Skeletal muscle cell (primary cell): Measurements from ENCODE around the gene RAB37.

Source experiments
- DNase-seq: peaks from one replicate; pipeline ENCODE4 v3.0.0-alpha.2; 2010; ENCODE audit warnings: low read depth
- H3K4me3 ChIP-seq: 2 replicates; pipeline ENCODE4 v1.5.1; 2011; ENCODE audit warnings: low read depth, mild to moderate bottlenecking, control low read depth, low read length, moderate library complexity

Gene RAB37

DNA sequence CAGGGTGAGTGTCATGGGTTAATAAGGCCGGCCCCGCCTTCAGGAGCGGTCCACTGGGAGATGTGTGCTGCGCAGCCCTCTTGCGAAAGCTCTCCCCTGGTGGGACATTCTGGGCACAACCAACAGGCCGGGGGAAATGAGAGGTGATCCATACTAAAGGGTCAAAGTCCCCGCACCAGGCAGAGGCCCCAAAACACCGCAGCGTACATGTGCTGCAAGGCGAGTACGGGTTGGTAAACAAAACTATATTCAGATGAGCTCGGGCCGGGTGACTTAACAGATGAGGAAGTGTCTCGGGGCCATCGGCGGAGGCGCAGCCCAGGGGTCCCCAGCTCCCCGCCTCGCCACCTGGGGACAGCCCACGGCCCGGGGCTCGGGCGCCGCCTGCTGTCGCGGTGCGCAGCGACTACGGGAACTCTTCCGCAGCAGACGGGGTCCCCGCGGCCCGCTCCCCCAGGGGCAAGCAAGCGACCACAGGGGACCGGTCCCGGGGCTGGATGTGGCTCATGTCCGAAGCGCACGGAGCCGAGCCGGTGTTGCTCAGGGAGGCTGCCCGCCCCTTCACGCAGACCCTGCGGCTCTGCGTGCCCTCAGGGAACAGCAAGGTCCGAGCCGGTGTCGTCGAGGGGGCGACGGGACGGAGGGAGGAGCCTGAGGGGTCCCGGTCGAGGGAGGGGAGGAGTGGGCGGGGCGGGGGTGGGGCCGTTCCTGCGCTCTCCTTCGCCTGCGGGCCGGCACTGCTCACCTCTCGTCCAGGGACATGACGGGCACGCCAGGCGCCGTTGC lies at the start of gene RAB37:
Gene RAB37, plus strand, starts transcription at position 744 of the 786 bp plus-strand sequence. Its CDS starts 17 bp downstream, at position 761.
- no peak within 1 kb of the TSS for H3K4me3 ChIP-seq
- DNase-seq: no peak

- H3K4me3 ChIP-seq: no peak overlapping the region
These were observed 49.2 kb upstream of the RAB37 start for GRCh38 chr17:74687886-74688285.

GRCh38 chr17:74690409-74690825 lies 46.6 kb upstream of the RAB37 start:
- no peak overlapping the region for H3K4me3 ChIP-seq
- no peak for DNase-seq

More at GRCh38 chr17:74687886-74688285, 49.2 kb upstream of the RAB37 start:
- DNase-seq: no peak

DNA sequence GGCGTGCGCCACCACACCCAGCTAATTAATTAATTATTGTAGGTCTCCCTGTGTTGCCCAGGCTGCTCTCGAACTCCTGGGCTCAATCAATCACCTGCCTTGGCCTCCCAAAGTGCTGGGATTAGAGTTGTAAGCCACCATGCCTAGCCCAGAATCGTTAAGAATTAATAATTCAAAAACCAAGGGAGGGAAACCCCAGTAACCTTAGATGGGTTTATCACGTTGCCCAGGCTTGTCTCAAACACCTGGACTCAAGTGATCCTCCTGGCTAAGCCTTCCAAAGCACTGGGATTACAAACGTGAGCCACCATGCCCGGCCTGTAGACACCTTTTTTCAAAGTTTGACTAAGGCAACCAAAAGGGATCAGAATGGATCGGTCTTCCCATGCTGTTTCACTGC lies 45.9 kb upstream of the RAB37 start:
- DNase-seq: no peak
- H3K4me3 ChIP-seq: no peak overlapping the region

DNA sequence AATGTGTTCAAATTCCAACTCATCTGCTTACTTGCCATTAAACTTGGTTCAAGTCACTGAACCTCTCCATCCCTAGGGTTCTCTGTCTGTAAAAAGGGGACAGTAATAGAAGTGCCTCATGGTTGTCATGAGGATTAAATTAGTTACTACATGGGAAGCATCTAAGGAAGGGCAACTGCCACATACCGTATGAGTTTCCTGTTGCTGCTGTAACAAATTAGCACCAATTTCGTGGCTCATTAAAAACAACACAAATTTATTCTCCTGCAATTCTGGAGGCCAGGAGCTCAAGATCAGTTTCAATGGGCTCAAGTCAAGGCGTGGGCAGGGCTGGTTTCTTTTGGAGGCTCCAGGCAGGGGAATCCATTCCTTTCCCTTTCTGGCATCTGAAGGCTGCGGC lies 43.0 kb upstream of the RAB37 start:
- no peak overlapping the region for H3K4me3 ChIP-seq
- DNase-seq: no peak

DNA sequence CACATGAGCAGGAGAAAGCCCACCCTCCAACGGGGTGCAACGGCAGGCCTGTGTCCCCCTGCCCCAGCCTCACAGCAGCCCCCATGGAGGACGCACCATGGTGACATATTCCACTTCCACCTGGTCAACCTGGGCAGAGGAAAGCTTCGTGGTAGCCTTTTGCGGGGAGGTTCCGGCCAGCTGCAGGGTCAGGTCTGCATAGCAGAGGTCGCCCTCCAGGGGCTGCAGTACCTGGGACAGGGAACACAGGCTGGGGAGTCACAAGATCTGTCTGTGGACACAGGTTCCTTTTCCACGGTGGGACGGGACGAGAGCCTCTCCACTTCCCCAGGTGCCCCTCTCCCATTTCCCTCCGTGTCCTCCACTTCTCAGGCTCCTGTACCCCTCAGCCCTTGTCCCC lies 41.4 kb upstream of the RAB37 start:
- H3K4me3 ChIP-seq: no peak overlapping the region
- DNase-seq: no peak

DNA sequence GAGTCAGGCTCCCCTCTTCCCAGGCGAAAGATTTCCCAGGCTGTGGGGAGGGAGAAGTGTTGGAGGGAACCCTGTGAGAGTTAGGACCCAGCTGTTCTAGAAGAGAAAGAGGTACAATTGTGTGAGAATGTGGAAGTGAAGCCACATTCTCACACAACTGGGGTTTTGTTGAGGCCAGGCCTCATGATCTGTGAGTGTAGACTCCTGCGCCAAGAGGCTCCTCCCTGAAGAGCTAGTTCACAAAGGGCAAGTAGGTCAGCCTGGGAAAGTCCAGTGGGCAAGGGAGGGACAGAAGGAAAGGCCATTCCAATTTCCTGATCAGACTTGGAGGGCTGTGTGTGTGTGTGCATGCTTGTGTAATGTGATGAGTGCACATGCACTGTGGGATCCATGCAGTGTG lies 39.5 kb upstream of the RAB37 start:
- no peak for DNase-seq

GRCh38 chr17:74698069-74698468 lies 39.0 kb upstream of the RAB37 start:
- DNase-seq: no peak
- no peak overlapping the region for H3K4me3 ChIP-seq

More for the DNA sequence above, 39.5 kb upstream of the RAB37 start:
- no peak overlapping the region for H3K4me3 ChIP-seq

DNA sequence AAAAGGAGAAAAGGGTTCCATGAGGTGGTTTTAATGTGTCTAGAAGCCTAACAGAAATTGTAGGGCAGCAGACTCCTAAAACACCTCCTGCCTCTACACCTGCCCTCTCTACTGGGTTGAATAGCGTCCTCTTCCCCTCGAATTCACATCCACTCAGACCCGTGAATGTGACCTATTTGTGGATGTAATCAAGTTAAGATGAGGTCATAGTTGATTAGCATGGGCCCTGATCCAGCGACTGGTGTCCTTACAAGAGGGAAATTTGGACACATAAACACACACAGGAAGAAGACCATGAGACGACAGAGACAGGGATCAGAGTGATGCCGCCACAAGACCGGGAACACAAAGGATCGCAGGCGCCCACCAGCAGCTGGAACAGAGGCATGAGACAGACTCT lies 37.8 kb upstream of the RAB37 start:
- DNase-seq: no peak
- H3K4me3 ChIP-seq: no peak overlapping the region

- H3K4me3 ChIP-seq: no peak overlapping the region
- DNase-seq: no peak
These were observed 34.8 kb upstream of the RAB37 start for GRCh38 chr17:74702116-74702871.

DNA sequence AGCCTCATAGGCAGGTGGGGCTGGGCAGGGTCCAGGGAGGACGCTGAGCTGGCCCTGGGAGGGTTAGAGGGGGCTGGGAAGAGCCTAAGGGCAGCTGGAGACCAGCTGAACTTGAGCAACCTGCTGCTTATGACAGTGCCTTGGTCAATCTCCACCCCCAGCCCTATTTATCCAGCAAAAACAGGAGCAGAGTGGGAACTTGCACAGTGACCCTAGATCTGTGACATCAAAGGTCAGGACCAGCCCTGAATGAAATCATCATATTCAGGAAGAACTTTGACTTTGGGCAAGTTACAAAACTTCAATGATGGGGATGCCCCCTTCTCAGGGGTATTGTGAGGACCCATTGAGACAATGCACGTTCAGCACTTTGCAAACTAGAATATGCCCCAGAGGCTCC lies 33.7 kb upstream of the RAB37 start:
- DNase-seq: no peak
- H3K4me3 ChIP-seq: no peak overlapping the region

DNA sequence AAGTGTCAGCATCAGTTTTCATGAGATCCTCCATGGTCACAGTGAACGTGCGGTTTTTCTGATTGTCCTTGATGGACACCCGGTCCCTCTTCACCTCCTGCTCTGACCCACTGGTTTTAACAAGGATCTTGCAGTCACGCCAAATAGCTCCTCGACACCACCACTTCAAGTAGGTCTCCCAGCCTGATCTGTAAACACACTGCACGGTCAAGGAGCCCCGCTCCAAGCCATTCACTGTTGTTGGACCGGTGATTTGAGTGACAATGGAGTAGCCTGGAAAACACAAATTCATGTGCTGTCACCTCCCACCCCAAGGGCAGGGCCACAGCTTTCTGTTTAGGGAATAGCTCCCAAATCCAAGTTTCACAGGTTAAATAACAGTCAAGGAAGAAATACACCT lies 32.5 kb upstream of the RAB37 start:
- DNase-seq: no peak
- H3K4me3 ChIP-seq: no peak overlapping the region

- no peak overlapping the region for H3K4me3 ChIP-seq
These were observed 25.8 kb upstream of the RAB37 start for GRCh38 chr17:74711058-74711824.

GRCh38 chr17:74712301-74712700 lies 24.8 kb upstream of the RAB37 start:
- H3K4me3 ChIP-seq: no peak overlapping the region
- DNase-seq: no peak

More at GRCh38 chr17:74711058-74711824, 25.8 kb upstream of the RAB37 start:
- no peak for DNase-seq

DNA sequence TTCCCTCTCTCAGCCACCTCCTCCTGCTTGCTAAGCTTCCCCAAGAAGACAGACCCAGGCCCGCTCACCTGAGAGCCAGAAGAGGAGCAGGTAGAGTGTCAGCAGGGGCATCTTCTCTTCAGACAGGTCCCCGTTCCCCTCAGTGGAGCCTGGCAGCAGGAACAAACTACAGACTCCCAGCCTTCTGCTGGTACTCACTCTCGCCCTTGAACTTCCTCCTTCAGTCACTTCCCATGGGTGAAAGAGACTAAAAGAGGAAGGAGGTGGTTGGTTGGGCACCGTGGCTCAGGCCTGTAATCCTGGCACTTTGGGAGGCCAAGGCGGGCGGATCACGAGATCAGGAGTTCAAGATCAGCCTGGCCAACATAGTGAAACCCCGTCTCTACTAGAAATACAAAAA lies 24.3 kb upstream of the RAB37 start, which contains the start of gene CD300LF:
Gene CD300LF, minus strand, starts transcription at position 168 of the 400 bp plus-strand sequence. Its CDS starts 57 bp downstream, at position 111.
- DNase-seq: no peak
- no peak within 1 kb of the TSS for H3K4me3 ChIP-seq

- DNase-seq: no peak
- no peak overlapping the region for H3K4me3 ChIP-seq
These were observed 23.8 kb upstream of the RAB37 start for GRCh38 chr17:74713171-74713755.

DNA sequence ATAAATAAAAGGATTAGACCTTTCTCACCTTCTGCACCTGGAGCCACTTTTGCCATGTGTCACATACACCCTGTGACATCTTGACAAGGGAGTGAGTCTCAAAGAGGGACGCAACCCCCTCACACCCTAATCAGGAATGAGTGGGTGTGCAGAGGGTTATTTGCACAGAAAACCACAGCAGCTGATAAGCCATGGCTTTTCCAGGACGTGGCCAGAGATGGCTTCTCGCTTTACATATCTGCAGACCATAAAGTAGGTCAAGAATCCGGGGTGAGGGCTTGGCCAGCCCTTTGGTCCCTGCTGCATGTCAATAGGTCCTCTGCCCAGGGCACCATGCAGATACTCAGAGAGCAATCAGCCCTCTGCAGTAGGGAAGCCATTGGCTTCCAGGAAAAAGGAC lies 21.9 kb upstream of the RAB37 start:
- no peak for DNase-seq

GRCh38 chr17:74720506-74720905 lies 16.6 kb upstream of the RAB37 start:
- H3K4me3 ChIP-seq: no peak overlapping the region
- DNase-seq: no peak

More for the DNA sequence above, 21.9 kb upstream of the RAB37 start:
- no peak overlapping the region for H3K4me3 ChIP-seq

- no peak for DNase-seq
- H3K4me3 ChIP-seq: no peak overlapping the region
These were observed 14.3 kb upstream of the RAB37 start for GRCh38 chr17:74722782-74723181.
